CD4-positive, alpha-beta T cell treated with Interleukin-6 at 100 ng/mL for 8 hours (primary cell): Measurements from ENCODE around the gene STAB2.

Experiments
- DNase-seq: peaks from one replicate; pipeline ENCODE4 v3.0.0-alpha.2; 2020; ENCODE audit warnings: mixed read lengths, low spot score

Gene STAB2

DNA sequence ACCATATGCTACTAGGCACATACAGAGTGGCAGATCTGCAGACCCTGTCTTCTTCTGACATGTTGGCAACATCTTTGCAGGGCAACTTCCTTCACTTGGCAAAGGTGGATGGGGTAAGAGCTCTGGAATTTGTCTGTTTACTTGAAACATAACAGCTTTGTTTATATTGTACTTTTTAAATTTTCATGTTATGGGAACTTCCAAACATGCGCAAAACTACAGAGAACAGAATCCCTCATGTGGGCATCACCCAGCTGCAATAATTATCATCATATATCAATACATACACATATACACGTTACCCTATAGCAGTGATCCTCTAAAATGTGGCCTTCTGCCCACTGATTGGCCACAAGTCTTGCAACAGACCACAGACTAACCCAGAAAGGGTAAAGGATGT, 103.4 kb downstream of the STAB2 start:
- no peak for DNase-seq

DNA sequence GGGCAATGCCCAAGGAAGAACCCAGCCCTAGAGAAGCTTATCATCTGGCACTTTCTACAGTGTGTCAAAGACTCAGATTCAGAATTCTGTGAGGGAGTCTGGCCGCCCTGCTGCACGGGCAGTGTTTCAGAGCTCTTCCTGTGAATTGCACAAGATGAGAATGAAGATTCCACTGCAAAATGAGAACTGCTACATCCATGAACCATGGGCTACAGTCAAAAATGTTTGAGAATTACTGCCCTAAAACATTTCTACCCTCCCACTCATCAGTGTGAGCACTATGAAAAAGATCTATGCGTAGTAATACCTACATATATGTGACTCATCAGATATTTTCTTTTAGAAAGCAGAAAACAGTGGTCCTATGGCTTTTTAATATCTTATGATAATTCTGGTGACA, 104.0 kb downstream of the STAB2 start:
- no peak for DNase-seq

DNA sequence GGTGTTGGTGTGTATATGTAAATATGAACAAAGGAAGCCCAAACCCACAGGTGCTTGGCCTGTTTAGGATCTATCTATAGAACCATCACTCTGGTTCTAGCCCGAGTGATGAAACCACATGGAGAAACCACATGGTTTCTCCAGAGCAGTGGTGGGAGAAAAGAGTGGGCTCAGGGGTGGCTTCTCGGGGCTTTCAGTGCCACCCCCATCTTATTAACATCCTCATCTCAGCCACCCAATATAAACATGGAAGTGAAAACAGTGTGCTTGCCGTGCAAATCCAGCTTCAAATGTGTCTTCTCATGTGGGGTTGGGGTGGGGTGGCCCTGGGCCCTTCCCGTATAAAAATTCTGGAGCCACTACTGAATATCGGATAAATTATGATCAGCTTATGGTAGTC, 109.0 kb downstream of the STAB2 start:
- DNase-seq: no peak

DNA sequence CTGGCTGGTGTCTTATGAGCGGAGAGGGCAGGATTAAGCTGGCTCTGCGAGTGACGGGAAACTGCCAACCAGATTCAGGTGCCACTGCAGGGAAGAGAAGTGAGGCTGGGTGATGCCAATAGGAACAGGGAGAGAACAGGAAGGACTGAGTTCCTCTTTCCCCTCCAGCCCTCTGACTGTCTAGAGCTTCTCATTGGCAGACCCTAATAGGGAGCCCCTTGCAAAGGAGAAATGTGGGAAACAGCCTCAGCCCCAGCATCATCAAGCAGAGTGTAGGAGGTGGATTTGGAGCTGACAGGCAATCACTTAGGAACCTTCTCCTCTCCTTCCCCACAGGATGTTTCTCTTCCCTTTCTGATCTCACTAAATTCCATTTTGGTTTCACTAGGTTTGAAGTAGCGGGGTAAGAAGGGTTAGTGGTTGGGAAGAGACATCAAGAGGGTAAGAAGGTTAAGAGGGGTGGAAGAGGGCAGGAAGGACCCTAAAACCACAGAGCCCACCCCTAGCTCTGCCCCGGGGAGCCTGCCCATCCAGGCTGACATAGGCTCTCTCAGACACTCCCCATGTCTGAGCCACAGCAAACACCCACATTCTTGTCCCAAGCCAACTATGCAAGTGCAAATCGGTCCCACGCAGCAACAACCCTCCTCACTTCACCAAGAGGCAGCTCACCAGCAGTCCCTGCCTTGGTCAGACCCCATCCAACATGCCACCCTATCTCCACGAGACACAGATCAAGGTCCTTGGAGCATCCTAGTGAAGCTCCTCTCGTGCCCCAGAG, 111.1 kb downstream of the STAB2 start:
- no peak for DNase-seq

DNA sequence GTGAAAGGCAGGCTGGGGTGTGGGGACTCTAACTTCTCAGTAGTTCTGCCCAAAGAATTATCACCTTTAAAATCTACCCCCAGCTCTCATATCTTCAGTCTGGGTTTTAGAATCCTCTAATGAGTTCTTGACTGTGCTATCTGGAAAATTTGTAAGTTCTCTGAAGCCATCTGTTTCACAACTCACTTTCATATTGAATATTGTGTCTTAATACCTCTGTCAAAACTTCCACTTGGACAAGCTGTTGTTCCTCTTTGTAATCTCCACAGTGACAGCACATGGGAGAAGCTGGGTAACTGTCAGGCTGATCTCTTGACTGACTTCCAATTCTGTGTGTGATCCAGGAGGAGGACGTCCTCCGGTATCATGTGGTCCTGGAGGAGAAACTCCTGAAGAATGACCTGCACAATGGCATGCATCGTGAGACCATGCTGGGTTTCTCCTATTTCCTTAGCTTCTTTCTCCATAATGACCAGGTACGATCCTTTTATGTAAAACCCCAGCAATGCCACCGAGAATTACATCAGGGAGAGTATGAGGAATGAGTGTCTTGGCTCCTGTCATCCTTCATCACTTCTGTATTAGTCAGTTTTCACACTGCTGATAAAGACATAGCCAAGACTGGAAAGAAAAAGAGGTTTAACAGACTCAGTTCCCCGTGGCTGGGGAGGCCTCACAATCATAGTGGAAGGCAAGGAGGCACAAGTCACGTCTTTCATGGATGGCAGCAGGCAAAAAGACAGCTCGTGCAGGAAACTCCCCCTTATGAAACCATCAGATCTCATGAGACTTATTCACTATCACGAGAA, 111.9 kb downstream of the STAB2 start:
- DNase-seq: no peak

DNA sequence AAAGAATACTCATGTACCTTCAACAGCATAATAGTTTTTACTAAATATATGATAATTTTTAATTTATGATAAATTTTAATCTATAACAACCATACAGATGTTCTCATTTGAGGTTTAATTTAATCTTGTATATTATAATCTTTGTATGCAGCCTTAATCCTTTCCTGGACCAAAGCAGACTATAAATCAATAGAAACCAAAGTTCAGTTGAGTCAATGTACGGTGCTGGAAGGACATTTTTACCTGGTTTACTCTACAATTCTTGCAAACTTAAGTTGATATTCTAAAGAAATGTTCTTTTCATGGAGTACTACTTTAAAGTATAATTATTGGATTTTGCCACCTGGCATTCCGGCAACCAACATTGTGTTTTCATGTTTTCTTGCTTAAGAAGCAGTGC, 118.0 kb downstream of the STAB2 start:
- no peak for DNase-seq

DNA sequence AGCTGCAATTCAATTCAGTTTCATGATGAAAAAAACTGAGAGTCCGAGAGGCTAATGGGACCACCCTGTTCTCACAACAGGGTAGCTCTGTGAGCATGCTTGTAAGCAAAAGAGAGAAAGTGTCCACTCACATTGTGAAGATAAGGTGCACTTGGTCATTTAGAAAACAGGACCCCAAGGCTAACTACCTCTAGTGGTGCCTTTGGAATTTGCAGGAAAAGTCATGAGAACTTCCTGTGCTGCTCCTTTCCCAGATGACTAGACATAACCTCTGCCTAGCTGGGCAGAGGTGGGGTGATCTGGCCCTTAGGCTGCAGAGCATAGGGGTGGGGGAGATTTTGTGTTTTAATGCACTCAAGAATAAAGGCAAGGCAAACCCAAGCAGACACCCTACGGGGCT, 118.9 kb downstream of the STAB2 start:
- no peak for DNase-seq

DNA sequence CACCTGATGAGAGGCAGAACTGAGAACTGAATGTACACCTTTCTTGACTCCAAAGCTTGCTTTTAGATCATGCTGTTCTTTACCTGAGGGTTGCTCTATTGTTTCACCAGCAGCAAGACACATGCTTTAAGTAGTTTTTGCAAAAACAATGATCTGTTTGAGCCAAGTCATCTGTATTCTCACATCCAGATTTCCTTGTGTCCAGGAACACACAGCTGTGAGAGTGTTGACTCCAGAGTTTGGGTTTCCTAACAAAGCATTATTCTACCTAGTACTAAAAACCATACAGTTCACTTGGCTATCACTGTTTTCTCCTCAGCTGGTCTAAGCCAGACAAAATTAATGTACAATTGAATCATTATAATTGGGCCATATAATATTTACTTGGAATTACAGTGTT, 120.4 kb downstream of the STAB2 start:
- no peak for DNase-seq

DNA sequence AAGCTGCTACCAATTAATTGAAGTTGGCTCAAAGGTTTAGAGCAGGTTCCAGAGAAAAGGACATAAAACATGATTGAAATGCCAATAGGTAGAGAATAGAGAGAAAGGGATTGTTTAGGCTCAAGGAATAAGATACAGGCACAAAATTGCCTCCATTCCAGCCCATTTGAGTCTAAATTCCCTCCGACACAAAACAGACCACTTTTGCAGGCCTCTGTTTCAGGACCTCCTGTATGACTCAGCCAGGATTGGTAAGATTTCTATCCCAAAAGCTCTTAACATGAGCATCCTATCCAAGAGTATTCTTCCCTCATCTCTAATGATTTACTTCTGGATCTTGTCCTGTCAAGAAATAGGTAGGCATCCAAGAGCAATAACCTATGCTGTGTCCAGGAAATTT, 123.5 kb downstream of the STAB2 start:
- no peak for DNase-seq

DNA sequence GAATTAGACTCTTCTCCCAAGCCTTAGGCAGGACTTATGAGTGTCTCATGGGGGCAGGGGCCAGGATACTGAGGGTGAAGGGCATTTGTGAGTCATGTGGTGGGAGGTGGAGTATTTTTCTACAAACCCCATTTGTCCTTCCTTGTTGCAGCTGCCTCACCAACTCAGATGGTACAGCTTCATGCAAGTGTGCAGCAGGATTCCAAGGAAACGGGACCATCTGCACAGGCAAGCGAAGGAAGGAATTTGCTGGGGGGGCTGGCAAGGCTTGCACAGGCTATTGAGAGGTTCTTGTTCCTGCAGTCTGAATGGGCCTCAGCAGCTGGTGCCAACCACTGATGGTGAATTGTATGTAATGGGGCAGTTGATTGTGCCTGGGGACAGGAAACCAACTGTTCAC, 125.1 kb downstream of the STAB2 start:
- no peak for DNase-seq

DNA sequence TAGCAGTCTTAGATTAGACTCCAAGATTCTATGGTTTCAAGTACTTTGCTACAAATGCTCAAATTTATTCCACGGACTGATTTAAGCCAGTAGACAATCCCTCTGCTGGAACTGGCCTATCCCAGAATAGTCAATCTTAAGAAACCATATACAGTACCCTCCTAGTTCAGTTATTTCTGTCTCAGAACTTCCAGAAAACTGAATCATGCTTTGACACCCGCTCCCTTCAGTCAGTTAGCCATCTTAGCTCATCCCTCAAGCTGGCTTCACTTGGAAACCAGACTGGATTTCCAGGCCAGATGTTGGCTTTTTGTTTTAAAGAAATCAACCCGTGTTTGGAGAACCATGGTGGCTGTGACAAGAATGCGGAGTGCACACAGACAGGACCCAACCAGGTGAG, 128.4 kb downstream of the STAB2 start:
- no peak for DNase-seq

DNA sequence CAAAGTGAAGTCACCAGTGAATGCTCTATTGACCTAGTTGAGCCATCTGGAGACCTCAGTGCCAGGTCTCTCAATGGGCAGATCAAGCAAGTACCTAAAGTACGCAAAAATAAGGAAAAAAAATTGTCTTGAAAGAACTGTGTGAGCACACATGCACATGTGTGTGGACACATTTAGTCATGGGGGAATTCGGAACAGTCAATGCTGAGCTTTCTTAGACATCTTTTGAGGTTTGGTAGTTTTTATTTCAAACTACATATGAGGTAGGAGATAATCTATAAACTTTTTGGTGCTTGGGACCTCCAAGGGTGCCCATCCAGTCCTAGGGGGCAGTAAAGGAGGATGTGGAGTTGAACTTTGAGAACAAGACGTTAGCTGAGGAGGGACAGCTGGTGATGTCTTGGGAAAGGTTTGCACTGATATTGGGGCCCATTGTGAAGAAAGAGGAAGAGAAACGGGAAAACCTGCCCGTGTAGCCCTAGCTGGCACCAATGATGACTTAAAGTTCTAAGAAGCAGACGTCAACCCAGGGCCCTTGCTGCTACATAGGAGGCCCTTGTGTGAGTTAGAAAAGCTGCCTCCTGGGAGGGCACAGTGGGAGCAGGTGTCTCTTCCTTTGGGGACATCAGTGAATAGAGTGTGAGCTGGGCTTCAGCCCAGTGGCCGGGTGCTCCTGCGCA, 129.6 kb downstream of the STAB2 start:
- DNase-seq: no peak

DNA sequence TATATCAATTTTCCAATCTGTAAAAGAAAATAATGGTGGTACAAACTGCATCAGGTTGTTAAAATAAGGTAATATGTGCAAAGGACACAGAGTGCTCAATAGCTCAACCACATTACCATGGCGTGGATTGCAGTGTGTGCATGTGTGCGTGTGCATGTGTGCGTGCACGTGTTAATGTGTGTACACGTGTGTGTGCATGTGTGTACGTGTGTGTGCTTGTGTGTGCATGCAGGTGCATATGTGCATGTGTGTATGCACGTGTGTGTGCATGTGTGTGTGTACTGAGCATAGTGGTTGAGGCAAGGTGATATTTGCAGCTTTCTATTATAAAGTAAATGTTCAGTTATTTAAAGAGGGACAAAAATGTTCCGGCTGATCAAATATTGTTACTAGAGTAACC, 138.3 kb downstream of the STAB2 start:
- DNase-seq: no peak

DNA sequence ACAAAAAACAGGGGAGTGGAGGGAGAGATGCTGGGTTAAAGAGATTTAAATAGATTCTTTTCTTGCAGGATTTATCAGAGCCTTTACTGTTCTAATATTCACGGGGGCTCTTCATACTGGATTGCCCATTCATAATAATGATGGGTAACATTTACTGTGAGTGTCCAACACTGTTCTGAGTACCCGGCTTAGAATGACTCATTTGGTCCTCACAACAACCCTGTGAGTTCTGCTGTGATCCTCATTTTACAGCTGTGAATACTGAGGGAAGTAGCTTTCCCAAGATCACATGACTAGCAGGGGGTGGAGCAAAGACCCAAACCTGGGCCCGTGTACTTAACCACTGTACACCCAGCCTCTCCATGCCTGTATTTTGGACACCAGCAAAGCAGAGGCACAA, 140.6 kb downstream of the STAB2 start:
- no peak for DNase-seq

DNA sequence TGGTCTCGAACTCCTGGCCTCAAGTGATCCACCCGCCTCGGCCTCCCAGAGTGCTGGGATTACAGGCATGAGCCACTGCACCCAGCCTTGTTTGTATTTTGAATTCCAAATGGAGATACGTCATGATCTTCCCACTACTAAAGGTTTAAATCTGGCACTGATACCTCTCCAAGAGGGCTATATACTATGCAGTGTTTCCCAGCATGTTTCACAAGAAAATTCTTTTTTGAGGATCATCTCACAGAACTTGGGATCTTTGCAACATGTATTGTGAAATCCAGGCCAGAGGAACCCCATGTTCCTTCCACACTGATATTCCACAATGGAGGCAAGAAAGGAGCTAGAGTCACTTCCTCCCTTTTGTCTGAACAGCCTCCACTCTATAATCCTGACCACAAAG, 141.2 kb downstream of the STAB2 start:
- DNase-seq: no peak

DNA sequence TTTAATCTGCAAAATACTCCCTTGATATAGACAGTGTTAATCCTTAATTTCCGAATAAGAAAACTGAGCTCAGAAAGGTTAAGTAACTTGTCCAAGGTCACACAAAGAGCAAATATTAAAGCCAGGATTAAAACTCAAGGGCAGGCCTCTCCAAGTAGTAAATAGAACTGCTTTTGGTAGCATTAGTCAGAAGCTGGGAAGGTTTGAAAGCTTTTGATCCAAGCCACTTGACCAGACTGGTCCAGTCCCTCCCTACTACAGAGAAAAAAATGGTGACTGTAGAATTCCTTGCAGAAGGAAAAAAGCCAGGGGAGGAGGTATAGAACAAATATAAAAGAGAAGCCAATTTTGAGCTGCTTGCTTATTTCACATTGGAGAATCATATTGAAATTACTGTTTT, 142.4 kb downstream of the STAB2 start:
- no peak for DNase-seq

DNA sequence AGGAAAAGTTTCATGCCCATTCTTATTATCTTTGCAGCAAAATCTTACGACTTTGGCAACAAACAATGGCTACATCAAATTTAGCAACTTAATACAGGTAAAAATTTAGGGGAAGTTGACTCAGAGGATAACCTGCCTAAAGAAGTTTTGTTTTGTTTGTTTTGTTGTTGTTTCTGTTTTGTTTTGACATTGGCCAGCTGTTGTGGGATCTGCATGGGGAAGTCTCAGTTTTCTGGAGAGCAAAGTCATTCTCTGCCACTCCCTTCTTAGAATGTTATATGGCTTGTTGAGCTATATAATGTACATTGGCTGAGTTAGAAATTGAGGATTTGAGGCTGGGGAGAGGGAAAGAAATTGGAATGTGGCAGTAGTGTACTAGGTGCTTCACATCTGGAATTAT, 144.5 kb downstream of the STAB2 start:
- no peak for DNase-seq

DNA sequence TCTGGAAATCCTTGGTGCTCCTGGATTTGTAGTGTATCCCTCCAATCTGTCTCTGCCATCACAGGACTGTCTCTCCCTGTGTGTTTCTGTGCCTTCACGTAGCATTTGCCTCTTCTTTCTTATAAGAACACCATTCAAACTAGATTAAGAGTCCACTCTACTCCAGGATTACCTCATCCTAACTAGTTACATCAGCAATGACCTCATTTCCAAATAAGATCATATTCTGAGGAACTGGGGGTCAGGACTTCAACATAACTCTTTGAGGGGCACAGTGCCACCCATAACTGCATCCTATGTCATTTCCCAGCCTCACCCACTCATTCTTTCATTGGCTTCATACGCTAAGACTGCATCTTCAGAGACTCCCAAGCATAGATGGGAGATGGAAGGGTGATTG, 147.8 kb downstream of the STAB2 start:
- DNase-seq: no peak

DNA sequence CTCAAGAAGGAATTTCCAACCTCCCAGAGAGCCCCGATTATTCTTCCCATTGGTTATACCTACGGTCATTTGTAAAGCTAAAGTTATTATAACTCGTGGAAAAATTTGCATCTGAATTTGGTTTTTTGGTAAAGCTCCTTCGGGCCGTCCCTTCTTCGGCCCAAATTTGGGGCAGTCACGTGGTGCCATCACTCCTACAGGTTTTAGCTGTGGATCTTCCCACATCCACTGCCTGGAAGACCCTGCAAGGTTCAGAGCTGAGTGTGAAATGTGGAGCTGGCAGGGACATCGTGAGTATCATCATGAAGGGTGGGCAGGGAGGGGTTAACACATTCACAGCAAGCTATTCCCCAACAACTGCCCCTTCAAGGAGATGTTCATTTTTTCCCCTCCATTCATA, 148.2 kb downstream of the STAB2 start:
- DNase-seq: no peak

DNA sequence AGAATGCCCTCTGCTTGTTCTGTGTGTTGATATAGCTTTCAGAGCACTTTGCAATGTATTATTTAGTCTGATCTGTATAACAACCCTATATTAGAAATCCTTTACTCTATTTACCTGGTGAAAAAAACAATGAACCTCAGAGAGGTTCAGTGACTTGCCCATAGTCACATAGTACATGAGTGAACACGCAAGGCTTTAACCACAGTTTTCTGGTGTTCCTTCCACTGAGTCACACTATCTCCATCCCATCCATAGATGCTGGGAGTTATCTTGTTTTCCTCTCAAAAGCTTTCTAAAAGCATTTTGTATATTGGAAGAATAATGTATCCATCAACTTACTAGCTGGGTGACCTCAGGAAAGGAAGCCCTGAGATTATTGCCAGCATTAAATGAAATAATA, 149.5 kb downstream of the STAB2 start:
- DNase-seq: no peak

DNA sequence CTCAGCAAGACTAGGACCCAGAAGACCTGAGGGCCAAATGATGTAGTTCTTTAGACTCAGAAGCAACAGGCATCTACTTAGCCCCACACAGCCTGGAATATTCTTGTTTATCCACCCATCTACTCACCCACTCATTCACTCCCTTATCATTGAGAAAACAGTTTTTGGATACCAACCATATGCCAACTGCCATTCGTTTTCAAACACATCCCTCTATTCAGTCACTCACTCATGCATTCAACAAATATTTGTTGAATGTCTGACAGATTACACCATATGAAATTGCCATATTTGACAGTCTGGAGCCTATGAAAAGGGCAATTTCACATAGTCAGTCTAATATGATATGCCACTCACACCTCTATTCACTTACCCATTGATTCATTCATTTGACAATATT, 150.8 kb downstream of the STAB2 start:
- no peak for DNase-seq

DNA sequence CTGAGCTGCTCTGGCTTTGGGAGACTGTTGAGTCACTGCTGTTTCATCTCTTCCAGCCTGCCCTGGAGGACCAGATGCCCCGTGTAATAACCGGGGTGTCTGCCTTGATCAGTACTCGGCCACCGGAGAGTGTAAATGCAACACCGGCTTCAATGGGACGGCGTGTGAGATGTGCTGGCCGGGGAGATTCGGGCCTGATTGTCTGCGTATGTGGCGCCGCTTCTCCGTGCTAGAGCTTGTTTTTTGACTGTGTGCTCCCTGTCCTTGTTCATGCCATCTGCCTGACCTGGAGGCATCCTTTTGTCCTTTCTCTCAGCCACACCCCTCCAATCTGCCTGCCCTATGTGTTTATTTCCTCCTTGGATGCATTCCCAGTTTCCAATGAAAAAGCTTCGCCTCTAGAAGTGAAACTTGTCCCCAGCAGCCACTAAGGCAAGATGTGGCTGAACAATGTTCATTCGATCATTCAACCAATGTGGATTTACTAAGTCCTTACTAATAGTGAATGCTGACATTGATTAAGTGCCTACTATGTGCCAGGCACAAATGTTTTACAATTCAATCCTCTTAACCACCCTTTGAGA, 155.4 kb downstream of the STAB2 start:
- DNase-seq: no peak

DNA sequence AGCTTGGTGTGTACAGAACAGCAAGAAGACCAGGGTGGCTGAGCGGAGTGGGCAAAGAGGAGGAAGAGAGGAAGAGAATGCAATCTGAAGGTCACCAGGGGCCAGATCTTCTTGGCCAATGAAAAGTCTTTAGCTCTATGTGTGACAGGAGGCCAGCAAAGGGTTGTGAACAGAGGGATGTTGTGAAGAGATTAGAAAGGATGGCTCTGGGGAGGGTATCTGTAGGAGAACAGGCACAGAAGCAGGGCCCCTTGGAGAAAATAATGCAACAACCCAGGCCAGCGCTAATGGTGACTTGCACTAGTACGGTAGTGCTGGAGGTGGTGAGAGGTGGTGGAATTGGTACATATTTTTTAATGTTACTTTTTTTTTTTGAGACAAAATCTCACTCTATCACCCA, 156.7 kb downstream of the STAB2 start:
- DNase-seq: no peak
